Suprapubic skin (tissue), 4 donors: ENCODE results near the gene MYO1A. TPM values are rescaled to one million over a fixed set of nuclear protein-coding genes. Genes with fewer than 3 reads are reported as not detected.
"Not testable (repeated sequence)": the region's sequence is repeated elsewhere in the genome, so short reads cannot be mapped to it uniquely, and the experiment has no call there.

Experiments used
- DNase-seq, 2 donors: peaks; one replicate each; pipeline ENCODE4 v3.0.0-alpha.2; 2019; ENCODE audit warnings: low spot score in 2 of 2
- H3K27ac ChIP-seq: fragments of 200-600 bp; sonication (generic); one replicate; pipeline ENCODE4 v1.5.1; 2019
- H3K27me3 ChIP-seq: fragments of 200-600 bp; sonication (generic); one replicate; pipeline ENCODE4 v1.5.1; 2019
- H3K36me3 ChIP-seq: fragments of 200-600 bp; sonication (generic); one replicate; pipeline ENCODE4 v1.5.1; 2019
- H3K4me1 ChIP-seq: fragments of 200-600 bp; sonication (generic); one replicate; pipeline ENCODE4 v1.5.1; 2019
- H3K4me3 ChIP-seq: fragments of 200-600 bp; sonication (generic); one replicate; pipeline ENCODE4 v1.5.1; 2019; ENCODE audit warnings: mild to moderate bottlenecking
- H3K9me3 ChIP-seq: fragments of 200-600 bp; sonication (generic); one replicate; pipeline ENCODE4 v1.5.1; 2019
- EP300 ChIP-seq: sonication (generic); formaldehyde crosslinking; IDR thresholded peaks from one replicate; pipeline ENCODE4 v1.6.1; 2017; ENCODE audit warnings: antibody characterized with exemption
- POLR2A ChIP-seq, 2 donors: fragments of 450-650 bp; IDR thresholded peaks; one replicate each; pipeline ENCODE4 v1.6.1; 2017; ENCODE audit warnings: antibody characterized with exemption in 2 of 2, mild to moderate bottlenecking in 2 of 2, moderate library complexity in 2 of 2
- POLR2AphosphoS5 ChIP-seq, 3 donors: sonication (generic); formaldehyde crosslinking; IDR thresholded peaks; one replicate each; pipeline ENCODE4 v1.6.1; 2017; ENCODE audit warnings: antibody characterized with exemption in 3 of 3
- WGBS: methylation state at CpG from one replicate; pipeline ENCODE4 v1.1.5; 2018; 5-methylcytosine and 5-hydroxymethylcytosine counted together
- total RNA-seq, 4 donors: library from RNA; depleted of rRNA; stranded (reverse); fragments of >200 nt; gene quantifications; one replicate each; pipeline ENCODE4 v1.1.0, GENCODE V29; 2016
- TF ChIP-seq, protein P1 (sequence below), 2 donors: fragments of 200-600 bp in 1 of 2; fragments of 450-650 bp in 1 of 2; sonication (generic) in 1 of 2; IDR thresholded peaks; one replicate each; pipeline ENCODE4 v1.5.1; 2016 to 2019; ENCODE audit warnings: antibody characterized with exemption in 2 of 2, mild to moderate bottlenecking in 1 of 2, moderate library complexity in 1 of 2

The MYO1A gene
- total RNA-seq, 4 donors from 2014 or later, result 0.16 to 2.3 (median 0.58) TPM

DNA sequence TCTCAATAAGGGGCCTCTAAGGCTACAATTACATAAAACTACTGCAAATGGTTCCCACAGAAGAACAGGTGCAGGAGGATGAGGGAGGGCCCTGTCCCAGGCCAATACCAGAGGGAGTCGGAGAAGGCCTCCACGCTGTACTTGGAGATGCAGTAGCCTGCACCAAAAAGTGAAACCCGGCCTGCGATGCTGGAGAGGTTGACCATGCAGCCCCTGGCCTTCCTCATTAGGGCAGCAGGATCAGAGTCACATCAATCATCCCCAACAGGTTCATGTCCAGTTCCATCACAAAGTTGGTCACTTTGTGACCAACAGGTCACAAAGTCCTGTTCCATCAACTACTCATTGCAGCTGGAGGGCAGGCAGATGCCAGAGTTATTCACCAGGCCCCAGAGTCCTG lies 66.5 kb downstream of the MYO1A start:
- 87% methylated on average over 4 of the region's 4 CpGs for WGBS
- H3K4me3 ChIP-seq, result no peak overlapping the region
- no peaks in the 10 kb centered on the region for H3K36me3 ChIP-seq
- TF ChIP-seq EP300, result no peak
- TF ChIP-seq POLR2AphosphoS5 (IDR thresholded peaks at IDR 0.05), result no peak
- TF ChIP-seq, protein P1, sequence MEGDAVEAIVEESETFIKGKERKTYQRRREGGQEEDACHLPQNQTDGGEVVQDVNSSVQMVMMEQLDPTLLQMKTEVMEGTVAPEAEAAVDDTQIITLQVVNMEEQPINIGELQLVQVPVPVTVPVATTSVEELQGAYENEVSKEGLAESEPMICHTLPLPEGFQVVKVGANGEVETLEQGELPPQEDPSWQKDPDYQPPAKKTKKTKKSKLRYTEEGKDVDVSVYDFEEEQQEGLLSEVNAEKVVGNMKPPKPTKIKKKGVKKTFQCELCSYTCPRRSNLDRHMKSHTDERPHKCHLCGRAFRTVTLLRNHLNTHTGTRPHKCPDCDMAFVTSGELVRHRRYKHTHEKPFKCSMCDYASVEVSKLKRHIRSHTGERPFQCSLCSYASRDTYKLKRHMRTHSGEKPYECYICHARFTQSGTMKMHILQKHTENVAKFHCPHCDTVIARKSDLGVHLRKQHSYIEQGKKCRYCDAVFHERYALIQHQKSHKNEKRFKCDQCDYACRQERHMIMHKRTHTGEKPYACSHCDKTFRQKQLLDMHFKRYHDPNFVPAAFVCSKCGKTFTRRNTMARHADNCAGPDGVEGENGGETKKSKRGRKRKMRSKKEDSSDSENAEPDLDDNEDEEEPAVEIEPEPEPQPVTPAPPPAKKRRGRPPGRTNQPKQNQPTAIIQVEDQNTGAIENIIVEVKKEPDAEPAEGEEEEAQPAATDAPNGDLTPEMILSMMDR (IDR thresholded peaks at IDR 0.05), result no peak
- TF ChIP-seq POLR2A (IDR thresholded peaks at IDR 0.05), result no peak
- H3K27me3 ChIP-seq, result no peaks in the 10 kb centered on the region
- peaks cover 25% of the 10 kb centered on the region for H3K4me1 ChIP-seq
- no peak for DNase-seq
- H3K9me3 ChIP-seq, result no peaks in the 10 kb centered on the region
- no peak overlapping the region for H3K27ac ChIP-seq

DNA sequence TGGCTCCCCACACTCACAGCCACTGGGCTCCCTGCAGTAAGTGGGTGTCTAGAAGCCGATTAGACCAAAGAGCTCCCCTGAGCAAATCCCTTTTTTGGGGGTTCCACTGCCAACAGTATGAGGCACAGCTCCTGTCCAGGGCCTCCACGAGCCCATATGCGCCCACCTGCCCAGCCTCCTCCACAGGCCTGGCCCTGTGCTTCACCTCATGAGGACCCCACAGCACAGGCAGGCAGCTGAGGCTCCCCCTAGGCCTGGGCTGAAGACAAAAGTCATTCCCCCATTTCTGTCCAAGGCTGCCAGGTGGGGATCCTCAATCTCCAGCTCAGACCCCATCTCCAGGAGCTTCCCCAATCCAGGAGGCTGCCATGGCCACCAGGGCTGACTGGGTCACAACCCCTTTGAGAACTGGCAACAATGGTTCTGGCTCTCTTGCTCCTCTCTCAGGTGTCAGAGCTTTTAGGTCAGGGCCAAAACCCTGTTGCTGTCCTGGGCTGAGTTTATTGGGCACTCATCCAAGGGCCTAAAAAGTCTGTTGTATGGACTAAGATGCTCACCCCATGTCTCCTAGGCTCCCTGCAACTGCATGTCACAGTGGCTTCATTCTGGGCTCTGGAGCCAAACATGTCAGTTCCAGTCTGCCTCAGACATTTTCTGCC lies 67.2 kb downstream of the MYO1A start:
- not testable (repeated sequence) for DNase-seq, H3K9me3 ChIP-seq, H3K4me3 ChIP-seq, H3K27me3 ChIP-seq, H3K27ac ChIP-seq, H3K36me3 ChIP-seq
- no CpG with 5 or more reads among the region's 3 CpGs for WGBS
- H3K4me1 ChIP-seq, result peaks cover 21% of the 10 kb centered on the region

DNA sequence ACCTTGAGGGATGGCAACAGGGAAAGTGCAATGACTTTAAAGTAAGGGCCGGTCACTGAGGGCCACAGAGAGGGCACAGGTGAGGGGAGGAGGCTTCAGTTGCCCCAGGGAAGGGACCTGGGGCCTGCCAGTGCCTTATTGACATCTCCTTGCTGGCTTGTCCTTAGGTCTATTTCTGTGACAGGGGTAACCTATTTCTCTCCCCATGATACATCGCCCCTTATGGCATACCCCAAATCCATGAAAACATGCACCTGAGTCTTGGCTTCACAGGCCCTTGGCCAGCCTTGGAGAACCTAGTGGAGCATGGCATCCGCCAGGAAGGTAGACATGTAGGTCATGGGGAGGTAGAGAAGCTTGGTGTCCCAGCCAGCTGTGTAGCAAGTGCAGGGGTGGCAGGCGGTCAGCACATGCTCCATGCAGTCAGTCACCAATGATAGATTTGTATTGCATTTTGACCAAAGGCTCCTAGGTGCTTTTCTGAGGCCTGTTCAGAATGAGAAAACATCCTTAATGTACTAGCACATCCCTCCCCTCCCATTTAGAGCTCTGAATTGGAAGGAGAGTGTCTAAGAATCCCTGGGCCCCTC lies 68.9 kb downstream of the MYO1A start:
- H3K27me3 ChIP-seq, result no peaks in the 10 kb centered on the region
- H3K27ac ChIP-seq, result no peak overlapping the region
- no peaks in the 10 kb centered on the region for H3K36me3 ChIP-seq
- whole genome bisulfite sequencing, result 96% methylated on average over 4 of the region's 4 CpGs
- no peaks in the 10 kb centered on the region for H3K9me3 ChIP-seq
- DNase-seq, result no peak
- H3K4me3 ChIP-seq, result no peak overlapping the region
- TF ChIP-seq POLR2AphosphoS5 (IDR thresholded peaks at IDR 0.05) (no peak), EP300 (no peak), POLR2A (IDR thresholded peaks at IDR 0.05) (no peak)
- TF ChIP-seq, protein P1 (IDR thresholded peaks at IDR 0.05), result no peak
- H3K4me1 ChIP-seq, result peaks cover 4% of the 10 kb centered on the region

DNA sequence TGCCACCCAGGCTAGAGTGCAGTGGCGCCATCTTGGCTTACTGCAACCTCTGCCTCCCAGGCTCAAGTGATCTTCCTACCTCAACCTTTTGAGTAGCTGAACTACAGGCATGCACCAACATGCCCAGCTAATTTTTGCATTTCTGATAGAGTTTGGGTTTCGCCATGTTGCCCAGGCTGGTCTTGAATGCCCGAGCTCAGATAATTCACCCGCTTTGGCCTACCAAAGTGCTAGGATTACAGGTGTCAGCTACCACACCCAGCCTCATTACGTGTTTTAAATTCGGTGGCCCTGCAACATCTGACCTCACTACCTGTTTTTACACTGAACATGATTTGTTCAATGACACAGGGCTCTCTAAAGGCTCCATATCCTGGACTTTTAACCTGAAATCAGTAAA lies 69.7 kb downstream of the MYO1A start:
- H3K4me3 ChIP-seq, result no peak overlapping the region
- H3K27ac ChIP-seq, result no peak overlapping the region
- TF ChIP-seq, protein P1 (IDR thresholded peaks at IDR 0.05), result no peak
- TF ChIP-seq POLR2A (IDR thresholded peaks at IDR 0.05), result no peak
- DNase-seq, result no peak
- H3K27me3 ChIP-seq, result no peaks in the 10 kb centered on the region
- 65% methylated on average over 6 of the region's 6 CpGs for whole genome bisulfite sequencing
- H3K4me1 ChIP-seq, result no peaks in the 10 kb centered on the region
- H3K36me3 ChIP-seq, result no peaks in the 10 kb centered on the region
- no peaks in the 10 kb centered on the region for H3K9me3 ChIP-seq

DNA sequence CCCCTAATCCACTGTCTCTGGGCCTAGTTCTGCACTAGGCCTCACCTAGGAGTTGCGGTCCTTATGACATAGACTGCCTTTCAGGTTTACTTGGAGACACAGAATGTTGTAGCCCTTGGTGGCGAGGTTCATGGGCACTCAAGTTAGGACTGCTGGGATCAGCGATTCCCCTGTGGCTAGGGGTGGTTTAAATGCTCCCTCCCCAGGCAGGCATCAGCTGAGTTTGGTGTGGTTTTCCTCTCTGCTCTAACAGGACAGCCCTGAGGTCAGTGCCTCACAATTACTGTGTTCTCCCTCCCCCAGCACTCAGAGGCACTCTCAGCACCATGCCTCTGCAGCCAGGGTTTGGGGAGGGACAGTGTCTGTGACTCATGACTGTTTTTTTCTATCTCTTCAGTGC lies 70.3 kb downstream of the MYO1A start:
- Histone ChIP-seq H3K9me3 (no peaks in the 10 kb centered on the region), H3K4me1 (no peaks in the 10 kb centered on the region), H3K27ac (no peak overlapping the region), H3K27me3 (no peaks in the 10 kb centered on the region), H3K4me3 (no peak overlapping the region), H3K36me3 (no peaks in the 10 kb centered on the region)
- TF ChIP-seq, protein P1 (IDR thresholded peaks at IDR 0.05), result no peak
- TF ChIP-seq EP300 (no peak), POLR2A (IDR thresholded peaks at IDR 0.05) (no peak), POLR2AphosphoS5 (IDR thresholded peaks at IDR 0.05) (no peak)
- no peak for DNase-seq
- 100% methylated on average over 2 of the region's 3 CpGs for WGBS

Other genes with a start within 250 kb of the MYO1A start
- gene SDR9C7, start 115.7 kb downstream of the MYO1A start, total RNA-seq, result 10 to 100 TPM in 3 of 4 donors, 1 to 10 TPM in 1; 6.2 to 75.6 (median 51.1) TPM
- gene RDH16, start 92.5 kb downstream of the MYO1A start, total RNA-seq, result 1 to 10 TPM in 3 of 4 donors, under 1 TPM in 1; 0.65 to 2.4 (median 1.8) TPM
- 10 to 100 TPM in 2 of 4 donors, 1 to 10 TPM in 2; 6.6 to 12.1 (median 10.1) TPM for gene ZBTB39, start 43.6 kb downstream of the MYO1A start, total RNA-seq
- not detected for gene TAC3, start 33.6 kb downstream of the MYO1A start, total RNA-seq
- gene NEMP1, start 28.7 kb upstream of the MYO1A start, total RNA-seq, result 10 to 100 TPM in 2 of 4 donors, 1 to 10 TPM in 2; 6.5 to 31.2 (median 9.5) TPM
- 10 to 100 TPM; 28.2 to 52.5 (median 36.9) TPM for gene NAB2, start 39.0 kb upstream of the MYO1A start, total RNA-seq
- gene STAT6, start 61.2 kb upstream of the MYO1A start, total RNA-seq, result 100 to 1,000 TPM; 140 to 348 (median 183) TPM
- gene LRP1, start 78.4 kb upstream of the MYO1A start, total RNA-seq, result 100 to 1,000 TPM in 2 of 4 donors, 10 to 100 TPM in 2; 83.1 to 149 (median 106) TPM
- not detected for gene LRP1-AS, start 97.5 kb upstream of the MYO1A start, total RNA-seq
- gene NXPH4, start 166.7 kb upstream of the MYO1A start, total RNA-seq, result 10 to 100 TPM in 3 of 4 donors, 1 to 10 TPM in 1; 7.1 to 26.0 (median 18.3) TPM
- gene SHMT2, start 179.6 kb upstream of the MYO1A start, total RNA-seq, result 10 to 100 TPM; 53.5 to 87.2 (median 70.3) TPM
- 1 to 10 TPM; 1.7 to 3.0 (median 2.1) TPM for gene STAC3, start 201.1 kb upstream of the MYO1A start, total RNA-seq